Islet of Langerhans (tissue), 1 donor: ENCODE data around the gene KRTAP9-1.
"Not testable (repeated sequence)": the region's sequence is repeated elsewhere in the genome, so short reads cannot be mapped to it uniquely, and the experiment has no call there.

Source experiments
- FAIRE-seq: peaks from one replicate; lab custom pipeline; 2011; peaks lifted over from hg19 to GRCh38; lab: Jason Lieb, UNC

The KRTAP9-1 gene, protein sequence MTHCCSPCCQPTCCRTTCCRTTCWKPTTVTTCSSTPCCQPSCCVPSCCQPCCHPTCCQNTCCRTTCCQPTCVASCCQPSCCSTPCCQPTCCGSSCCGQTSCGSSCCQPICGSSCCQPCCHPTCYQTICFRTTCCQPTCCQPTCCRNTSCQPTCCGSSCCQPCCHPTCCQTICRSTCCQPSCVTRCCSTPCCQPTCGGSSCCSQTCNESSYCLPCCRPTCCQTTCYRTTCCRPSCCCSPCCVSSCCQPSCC

DNA sequence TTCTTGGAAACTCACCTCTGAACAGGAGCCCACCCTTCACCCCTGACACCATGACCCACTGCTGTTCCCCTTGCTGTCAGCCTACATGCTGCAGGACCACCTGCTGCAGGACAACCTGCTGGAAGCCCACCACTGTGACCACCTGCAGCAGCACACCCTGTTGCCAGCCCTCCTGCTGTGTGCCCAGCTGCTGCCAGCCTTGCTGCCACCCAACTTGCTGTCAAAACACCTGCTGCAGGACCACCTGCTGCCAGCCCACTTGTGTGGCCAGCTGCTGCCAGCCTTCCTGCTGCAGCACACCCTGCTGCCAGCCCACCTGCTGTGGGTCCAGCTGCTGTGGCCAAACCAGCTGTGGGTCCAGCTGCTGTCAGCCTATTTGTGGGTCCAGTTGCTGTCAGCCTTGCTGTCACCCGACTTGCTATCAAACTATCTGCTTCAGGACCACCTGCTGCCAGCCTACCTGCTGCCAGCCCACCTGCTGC is at the start of gene KRTAP9-1:
KRTAP9-1 (plus strand) TSS at position 51 of the 482 bp plus-strand sequence; CDS start at position 51, 0 bp downstream.
- FAIRE-seq: not testable (repeated sequence)

DNA sequence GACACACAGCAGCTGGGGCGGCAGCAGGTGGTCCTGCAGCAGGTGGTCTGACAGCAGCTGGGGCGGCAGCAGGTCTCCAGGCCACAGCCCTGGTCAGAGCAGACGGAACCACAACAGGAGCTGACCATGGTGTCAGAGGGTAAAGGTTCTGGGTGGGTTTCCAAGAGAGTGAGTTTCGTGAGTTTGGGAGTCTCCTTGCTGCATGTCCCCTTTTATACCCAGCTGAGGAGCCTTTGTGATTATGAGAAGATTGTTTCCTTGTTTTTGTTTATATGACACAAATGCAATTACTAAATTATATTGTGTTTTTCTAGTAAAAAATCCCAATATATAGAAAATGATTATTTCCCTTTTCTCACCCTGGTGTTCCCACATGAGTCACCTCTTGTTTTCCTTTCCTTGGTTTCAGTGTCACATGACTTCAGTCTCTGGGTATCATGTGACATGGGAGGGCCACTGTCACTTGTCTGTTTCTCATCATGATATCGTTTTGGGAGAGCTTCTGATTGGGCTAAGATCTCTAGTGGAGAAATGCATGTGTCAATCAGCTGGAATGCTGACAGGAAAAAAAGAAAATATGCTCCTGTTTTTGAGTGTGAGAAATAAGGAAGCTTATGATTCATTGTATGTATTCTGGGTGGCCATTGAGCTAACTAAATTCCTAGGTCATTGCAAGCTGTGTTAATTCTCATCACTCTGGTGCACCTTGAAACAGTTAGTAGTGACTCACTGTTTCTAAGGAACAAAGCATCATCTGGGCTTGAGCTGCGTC is 49.1 kb upstream of the KRTAP9-1 start, which contains the start of gene KRTAP4-6:
KRTAP4-6 (minus strand) TSS at position 185 of the 772 bp plus-strand sequence; CDS start at position 128, 57 bp downstream.
- FAIRE-seq: no peak

GRCh38 chr17:41141361-41141760 is 48.3 kb upstream of the KRTAP9-1 start:
- FAIRE-seq: no peak

DNA sequence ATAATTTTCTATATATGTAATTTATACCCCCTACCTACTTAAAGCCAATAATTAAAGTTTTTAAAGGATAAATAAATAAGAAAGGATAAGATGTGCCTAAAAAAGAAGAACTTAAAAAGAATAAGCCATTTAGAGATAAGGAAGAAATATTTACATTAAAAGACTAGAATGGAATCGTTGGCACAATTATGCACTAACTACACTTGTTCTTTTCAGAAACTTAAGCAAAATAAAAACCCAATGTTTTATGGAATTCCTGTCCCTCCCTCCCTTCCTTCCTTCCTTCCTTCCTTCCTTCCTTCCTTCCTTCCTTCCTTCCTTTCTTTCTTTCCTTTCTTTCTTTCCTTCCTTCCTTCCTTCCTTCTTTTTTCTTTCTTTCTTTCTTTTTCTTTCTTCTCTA is 44.8 kb upstream of the KRTAP9-1 start:
- FAIRE-seq: no peak

DNA sequence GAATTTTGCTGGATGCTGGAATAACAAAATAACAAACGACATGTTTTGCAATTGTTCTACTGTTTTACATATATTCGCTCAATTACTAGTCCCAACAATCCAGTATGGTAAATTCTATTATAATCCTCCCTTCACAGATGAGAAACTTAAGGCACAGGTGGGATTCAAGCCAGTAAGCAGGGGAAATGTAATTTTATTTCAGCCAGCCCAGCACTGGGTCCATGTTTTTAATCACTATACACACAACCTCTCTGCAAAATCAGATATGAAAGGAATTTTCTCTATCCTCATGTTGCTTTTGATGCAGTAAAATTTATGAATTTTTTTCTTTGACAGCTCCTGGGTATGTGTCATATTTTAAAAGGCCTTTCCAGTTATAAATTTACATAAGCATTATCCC is 44.4 kb upstream of the KRTAP9-1 start:
- no peak for FAIRE-seq

DNA sequence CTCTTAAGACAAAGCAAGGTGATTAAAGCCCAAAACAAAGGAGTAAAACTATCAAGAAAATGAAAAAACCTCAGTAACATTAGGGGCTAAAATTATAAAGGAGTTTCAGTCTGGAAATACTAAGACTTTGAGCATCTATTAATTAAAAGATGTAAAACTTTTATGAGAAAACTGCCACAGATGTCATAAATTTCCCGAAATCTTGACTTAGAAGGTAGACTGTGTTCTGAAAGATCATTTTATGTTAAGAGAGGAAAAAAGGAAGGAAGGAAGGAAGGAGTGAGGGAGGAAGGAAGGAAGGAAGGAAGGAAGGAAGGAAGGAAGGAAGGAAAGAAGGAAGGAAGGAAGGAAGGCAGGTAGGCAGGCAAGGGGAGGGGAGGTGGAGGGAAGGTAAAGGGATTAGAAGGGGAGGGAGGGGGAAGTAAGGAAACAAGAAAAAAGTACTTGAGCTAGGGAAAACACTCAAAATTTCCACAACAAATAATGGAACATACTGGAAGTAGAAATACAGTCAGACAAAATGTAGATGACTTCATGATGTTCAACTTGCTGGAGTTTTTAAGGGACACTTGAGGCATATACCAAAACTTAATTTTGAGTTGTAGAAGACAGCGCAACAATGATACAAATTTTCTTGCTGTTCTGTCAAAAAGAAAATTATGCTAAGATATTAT is 42.0 kb upstream of the KRTAP9-1 start:
- FAIRE-seq: no peak

DNA sequence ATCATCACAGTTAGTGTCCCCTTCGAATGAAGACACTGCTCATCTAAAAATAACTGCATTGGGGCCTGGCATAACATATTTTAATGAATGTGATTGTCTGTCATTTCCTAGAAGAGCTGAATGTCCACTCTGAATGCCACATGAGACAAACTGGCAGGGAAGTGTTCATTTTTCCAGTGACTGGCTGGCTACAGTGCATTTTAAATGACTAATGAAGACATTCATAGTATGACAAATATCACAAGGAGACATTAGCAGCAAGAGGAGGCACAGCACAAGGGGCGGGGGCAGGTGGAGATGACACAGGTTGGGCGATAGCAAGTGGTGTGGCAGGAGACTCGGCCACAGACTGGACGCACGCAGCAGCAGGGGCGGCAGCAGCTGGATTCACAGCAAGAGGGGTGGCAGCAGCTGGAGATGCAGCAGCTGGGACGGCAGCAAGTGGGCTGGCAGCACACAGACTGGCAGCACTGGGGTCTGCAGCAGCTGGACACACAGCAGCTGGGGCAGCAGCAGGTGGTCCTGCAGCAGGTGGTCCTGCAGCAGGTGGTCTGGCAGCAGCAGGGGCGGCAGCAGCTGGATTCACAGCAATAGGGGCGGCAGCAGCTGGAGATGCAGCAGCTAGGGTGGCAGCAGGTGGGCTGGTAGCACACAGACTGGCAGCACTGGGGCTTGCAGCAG is 40.6 kb upstream of the KRTAP9-1 start:
- not testable (repeated sequence) for FAIRE-seq

DNA sequence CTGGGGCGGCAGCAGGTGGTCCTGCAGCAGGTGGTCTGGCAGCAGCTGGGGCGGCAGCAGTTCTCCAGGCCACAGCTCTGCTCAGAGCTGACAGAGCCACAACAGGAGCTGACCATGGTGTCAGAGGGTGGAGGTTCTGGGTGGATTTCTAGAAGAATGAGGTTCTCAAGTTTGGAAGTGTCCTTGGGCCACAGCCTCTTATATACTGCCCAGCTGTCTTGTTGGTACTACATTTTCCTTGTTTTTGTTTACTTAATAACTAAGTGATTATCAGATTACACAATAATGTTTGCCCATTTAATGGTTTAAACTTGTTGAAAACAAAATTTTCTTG is 40.1 kb upstream of the KRTAP9-1 start, which contains the start of gene KRTAP4-5:
KRTAP4-5 (minus strand) TSS at position 174 of the 334 bp plus-strand sequence; CDS start at position 116, 58 bp downstream.
- FAIRE-seq: no peak

- FAIRE-seq: no peak
These were observed 39.7 kb upstream of the KRTAP9-1 start for GRCh38 chr17:41150026-41150425.

DNA sequence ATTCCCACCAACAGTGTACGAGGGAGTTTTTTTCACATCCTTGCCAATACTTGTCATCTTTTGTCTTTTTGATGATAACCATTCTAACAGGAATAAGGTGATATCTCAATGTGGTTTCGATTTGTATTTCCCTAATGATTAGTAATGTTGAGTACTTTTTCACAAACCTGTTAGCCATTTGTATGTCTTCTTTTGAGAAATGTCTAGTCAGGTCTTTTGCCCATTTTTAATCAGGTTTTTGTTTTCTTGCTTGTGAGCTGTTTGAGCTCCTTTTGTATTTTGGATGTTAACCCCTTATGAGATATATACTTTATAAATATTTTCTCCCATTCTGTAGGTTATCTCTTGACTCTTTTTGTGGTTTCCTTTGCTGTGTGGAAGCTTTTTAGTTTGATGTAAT is 38.2 kb upstream of the KRTAP9-1 start:
- FAIRE-seq: no peak

- FAIRE-seq: no peak
These were observed 35.8 kb upstream of the KRTAP9-1 start for GRCh38 chr17:41153856-41154255.

DNA sequence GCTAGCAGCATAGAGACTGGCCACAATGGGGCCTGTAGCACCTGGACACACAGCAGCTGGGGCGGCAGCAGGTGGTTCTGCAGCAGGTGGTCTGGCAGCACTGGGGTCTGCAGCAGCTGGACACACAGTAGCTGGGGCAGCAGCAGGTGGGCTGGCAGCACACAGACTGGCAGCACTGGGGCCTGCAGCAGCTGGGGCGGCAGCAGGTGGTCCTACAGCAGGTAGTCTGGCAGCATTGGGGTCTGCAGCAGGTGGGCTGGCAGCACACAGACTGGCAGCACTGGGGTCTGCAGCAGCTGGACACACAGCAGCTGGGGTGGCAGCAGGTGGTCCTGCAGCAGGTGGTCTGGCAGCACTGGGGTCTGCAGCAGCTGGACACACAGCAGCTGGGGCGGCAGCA is 29.5 kb upstream of the KRTAP9-1 start:
- FAIRE-seq: not testable (repeated sequence)

DNA sequence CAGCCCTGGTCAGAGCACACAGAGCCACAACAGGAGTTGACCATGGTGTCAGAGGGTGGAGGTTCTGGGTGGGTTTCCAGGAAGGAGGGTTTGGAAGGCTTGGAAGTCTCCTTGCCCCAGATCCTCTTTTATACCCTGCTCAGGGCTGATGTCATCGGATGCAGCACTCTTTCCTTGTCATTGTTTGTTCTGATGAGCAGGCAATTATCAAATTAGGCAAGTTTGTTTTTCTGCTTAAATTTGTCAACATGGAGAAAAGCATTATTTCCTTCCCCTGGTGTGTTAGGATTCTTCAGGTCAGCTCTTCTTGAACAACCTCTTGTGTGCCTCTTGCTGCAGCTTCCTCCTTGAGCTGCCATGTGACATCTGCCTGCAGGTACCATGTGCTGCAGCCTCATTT is 29.0 kb upstream of the KRTAP9-1 start, which contains the start of gene KRTAP4-4:
KRTAP4-4 (minus strand) TSS at position 101 of the 400 bp plus-strand sequence; CDS start at position 44, 57 bp downstream.
- no peak for FAIRE-seq

DNA sequence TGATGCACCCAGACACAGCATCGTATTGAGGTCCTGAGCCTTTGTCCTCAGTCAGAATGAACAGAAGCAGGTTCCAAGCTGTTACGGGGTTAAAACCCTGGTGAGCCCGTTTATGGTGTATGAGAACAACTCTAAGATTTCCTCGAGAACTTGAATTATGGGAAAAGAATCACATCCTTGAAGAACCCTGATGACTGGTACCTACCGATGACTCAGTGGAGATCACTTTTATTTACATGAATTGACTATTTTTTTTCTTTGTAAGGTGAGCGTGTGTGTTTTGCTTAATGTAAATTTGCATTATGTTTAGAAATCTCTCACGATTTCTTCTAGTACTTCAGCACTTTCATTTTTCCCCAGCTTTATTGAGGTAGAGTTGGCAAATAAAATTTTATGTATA is 25.9 kb upstream of the KRTAP9-1 start:
- no peak for FAIRE-seq

DNA sequence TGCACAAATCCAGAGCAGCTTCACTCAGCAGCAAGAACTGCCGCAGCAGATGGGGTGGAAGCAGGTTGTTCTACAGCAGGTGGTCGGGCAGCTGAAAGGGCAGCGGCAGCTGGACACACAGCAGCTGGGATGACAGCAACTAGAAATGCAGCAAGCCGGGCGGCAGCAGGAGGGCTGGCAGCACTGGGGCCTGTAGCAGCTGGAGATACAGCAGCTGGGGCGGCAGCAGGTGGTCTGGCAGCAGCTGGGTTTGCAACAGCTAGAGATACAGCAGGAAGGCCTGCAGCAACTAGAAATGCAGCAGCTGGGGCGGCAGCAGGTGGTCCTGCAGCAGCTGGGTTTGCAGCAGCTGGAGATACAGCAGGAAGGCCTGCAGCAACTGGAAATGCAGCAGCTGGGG is 22.1 kb upstream of the KRTAP9-1 start:
- no peak for FAIRE-seq

DNA sequence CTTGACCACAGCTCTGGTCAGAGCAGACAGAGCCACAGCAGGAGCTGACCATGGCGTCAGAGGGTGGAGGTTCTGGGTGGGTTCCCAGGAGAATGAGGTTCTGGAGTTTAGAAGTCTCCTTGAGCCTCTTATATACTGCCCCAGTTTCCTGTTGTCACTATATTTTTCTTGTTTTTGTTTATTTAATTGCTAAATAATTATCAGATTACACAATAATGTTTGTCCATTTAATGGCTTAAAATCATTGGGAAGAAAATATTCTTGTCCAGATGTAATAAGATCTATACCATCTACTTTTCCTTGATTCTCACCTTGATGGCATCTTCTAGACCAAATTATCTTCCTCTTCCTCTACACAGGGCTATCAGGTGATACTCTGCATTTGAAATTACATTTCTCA is 21.6 kb upstream of the KRTAP9-1 start, which contains the start of gene KRTAP4-3:
KRTAP4-3 (minus strand) TSS at position 101 of the 400 bp plus-strand sequence; CDS start at position 52, 49 bp downstream.
- no peak for FAIRE-seq

DNA sequence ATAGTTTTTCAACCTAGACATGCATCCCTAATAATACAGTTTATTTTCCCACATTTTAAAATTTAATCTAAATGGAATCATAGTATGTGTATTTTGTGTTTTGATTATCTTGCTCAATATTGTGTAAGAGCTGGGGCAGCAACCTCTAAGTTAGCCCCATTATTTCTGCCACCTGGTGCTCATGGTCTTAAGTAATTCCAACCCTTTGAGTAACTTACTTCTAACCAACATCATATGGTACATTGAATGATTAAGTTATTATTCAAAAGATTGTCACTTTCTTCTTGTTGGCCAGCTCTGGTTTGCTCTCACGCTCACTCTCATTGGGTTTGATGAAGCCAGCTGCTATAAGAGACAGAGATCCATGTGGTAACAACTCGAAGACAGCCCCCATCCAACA is 17.8 kb upstream of the KRTAP9-1 start:
- no peak for FAIRE-seq

GRCh38 chr17:41176744-41177387 is 12.8 kb upstream of the KRTAP9-1 start:
- no peak for FAIRE-seq

DNA sequence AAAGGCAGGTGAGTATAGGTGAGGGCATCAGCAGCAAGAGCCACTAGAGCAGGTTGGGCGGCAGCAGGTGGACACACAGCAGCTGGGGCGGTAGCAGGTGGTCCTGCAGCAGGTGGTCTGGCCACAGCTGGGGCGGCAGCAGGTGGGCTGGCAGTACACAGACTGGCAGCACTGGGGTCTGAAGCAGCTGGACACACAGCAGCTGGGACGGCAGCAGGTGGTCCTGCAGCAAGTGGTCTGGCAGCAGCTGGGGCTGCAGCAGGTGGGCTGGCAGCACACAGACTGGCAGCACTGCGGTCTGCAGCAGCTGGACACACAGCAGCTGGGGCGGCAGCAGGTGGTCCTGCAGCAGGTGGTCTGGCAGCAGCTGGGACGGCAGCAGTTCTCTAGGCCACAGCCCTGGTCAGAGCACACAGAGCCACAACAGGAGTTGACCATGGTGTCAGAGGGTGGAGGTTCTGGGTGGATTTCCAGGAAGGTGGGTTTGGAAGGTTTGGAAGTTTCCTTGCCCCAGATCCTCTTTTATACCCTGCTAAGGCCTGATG is 11.9 kb upstream of the KRTAP9-1 start, which contains the start of gene KRTAP4-2:
KRTAP4-2 (minus strand) TSS at position 495 of the 545 bp plus-strand sequence; CDS start at position 438, 57 bp downstream.
- no peak for FAIRE-seq

- no peak for FAIRE-seq
These were observed 11.3 kb upstream of the KRTAP9-1 start for GRCh38 chr17:41178341-41178740.
